HG03457 (cell line): Measurements from ENCODE around the gene ANO8.
"Not testable (repeated sequence)": the region's sequence is repeated elsewhere in the genome, so short reads cannot be mapped to it uniquely, and the experiment has no call there.

Source experiments
- ATAC-seq: cut with Tn5 transposase; IDR thresholded peaks from one replicate; pipeline ENCODE4 v1.9.1; 2021; ENCODE audit warnings: moderate number of reproducible peaks; ENCODE audit not compliant: unreplicated experiment

Gene ANO8

GRCh38 chr19:17311455-17312188 lies 23.0 kb downstream of the ANO8 start:
- ATAC-seq = no peak

- no peak for ATAC-seq
Measured at GRCh38 chr19:17309965-17310461, 24.6 kb downstream of the ANO8 start.

GRCh38 chr19:17309198-17309964 lies 25.3 kb downstream of the ANO8 start, which contains the start of gene DDA1:
DDA1 (plus strand) TSS chr19:17309563; CDS start chr19:17309655, 92 bp downstream.
- ATAC-seq = peak; percentile 27

- no peak for ATAC-seq
Measured at GRCh38 chr19:17307876-17308377, 26.7 kb downstream of the ANO8 start.

GRCh38 chr19:17306285-17306714 lies 28.4 kb downstream of the ANO8 start:
- ATAC-seq = no peak

DNA sequence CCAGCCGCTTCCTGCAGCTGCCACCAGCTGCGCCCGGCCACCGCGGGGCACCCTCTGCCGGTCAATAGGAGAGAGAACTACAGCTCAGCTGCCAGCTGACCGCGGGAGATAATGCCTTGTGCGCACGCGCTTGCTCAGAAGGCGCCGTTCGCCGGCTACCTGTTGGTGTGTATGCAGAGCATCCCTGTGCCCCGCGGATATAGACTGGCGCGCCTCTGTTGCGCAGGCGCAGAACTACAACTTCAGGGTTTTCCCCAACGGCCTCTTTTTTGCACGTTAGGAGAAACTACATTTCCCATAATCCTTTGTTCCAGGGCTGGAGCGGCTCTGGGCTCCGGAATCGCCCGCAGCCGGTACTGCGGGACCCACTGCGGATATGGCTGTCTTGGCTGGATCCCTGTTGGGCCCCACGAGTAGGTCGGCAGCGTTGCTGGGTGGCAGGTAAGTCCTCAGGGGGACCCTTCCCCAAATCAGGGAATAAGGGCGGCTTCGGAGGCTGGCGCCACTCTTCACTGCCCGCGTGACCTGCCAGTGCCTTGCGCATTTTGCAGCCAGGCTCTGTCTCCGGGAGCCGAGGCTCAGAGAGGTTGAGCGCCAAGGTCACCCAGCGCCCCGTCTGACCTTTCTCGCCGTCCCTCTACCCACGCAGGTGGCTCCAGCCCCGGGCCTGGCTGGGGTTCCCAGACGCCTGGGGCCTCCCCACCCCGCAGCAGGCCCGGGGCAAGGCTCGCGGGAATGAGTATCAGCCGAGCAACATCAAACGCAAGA lies 29.0 kb downstream of the ANO8 start, which contains the start of gene MRPL34:
TSS of gene MRPL34 (plus strand) at position 356 of the 768 bp plus-strand sequence. CDS start at position 377, 21 bp downstream.
- ATAC-seq = peak; percentile 51

DNA sequence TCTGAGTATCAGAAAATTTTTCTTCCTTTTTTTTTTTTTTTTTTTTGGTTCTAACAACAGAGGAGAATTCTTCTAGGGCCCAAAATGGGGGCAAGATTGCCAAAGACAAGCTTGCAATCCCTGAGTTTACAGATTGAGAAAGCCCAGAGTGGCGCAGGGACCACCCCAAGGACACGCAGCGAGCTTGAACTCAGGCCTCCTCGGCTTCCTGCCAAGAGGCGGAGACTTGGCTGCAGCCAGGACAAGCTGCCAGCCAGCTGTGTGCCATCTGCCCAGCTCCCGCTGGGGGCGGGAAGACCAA lies 29.5 kb downstream of the ANO8 start:
- no peak for ATAC-seq

DNA sequence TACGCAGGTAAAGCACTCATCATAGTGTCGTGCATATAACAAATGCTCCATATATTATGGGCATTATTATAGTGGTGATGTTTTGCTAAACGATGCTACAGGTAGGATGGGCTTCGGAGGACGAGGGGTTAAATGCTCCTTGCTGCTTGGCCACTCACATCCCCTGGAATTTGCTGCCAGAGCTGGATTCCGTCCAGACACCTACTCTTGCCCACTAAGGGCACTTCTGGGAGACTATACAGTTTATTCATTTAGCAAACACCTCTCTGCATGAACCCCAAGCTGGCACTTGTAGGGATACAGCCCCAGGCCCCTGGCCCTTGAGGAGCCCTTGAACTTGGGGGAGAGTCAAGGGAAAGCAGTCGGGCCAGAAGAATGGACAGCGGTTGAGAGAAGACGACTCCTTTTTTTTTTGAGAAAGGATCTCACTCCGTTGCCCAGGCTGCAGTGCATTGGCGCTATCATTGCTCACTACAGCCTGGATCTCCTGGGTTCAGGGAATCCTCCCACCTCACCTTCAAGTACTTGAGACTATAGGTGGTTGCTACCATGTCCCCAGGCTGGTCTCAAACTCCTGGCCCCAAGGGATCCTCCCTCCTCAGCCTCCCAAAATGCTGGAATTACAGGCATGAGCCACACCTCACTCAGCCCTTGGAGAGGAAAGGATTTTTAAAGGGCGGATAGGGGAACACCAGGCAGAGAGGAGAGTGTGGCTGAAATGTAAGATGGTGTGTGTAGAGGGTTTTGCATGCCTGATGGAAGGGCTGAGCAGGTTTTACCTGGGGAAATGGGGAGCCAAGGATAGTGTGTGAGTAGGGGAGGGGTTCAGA lies 30.1 kb downstream of the ANO8 start:
- ATAC-seq = no peak

GRCh38 chr19:17303940-17304267 lies 30.8 kb downstream of the ANO8 start:
- no peak for ATAC-seq

GRCh38 chr19:17303167-17303939 lies 31.3 kb downstream of the ANO8 start, which contains the start of gene ABHD8:
ABHD8 (minus strand) TSS chr19:17303425; CDS start chr19:17301616, 1,809 bp downstream.
- ATAC-seq = peak; percentile 32

DNA sequence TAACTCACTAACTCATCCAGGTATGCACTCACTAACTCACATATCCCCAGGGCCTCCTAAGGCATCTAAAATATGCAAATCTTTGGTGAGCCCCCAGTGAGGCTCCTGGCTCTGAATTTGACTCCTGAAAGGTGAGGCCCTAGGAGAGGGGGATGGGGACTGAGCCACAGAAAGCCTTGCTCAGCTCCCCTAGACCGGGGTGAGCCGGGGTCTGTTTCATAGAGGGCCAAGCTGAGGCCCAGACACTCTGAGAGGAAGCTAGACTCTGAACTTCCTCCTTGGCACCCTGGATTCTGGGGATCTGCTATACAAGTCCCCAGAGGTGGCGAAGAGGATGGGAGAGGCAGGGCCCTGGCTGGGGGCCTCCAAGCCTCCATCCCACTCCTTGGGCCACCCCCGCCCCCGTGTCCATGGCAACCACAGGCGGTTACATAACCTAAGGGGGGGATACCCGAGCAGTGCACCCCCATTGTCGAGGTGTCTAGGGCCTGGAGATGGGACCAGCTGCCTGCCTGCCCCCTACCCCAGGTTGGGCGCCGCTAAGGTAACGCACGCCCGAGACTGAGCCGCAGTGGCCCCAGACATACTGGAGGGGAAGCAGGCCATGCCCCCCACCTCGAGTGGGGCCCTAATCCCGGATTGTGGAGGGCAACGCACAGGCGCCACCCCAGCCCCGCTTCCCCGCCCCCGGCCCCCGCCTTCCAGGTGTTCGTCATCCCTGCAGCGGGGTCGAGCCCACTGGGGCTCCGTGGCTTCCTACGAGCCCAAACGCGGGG lies 32.1 kb downstream of the ANO8 start:
- no peak for ATAC-seq

- no peak for ATAC-seq
Measured at GRCh38 chr19:17300992-17301619, 33.5 kb downstream of the ANO8 start.

DNA sequence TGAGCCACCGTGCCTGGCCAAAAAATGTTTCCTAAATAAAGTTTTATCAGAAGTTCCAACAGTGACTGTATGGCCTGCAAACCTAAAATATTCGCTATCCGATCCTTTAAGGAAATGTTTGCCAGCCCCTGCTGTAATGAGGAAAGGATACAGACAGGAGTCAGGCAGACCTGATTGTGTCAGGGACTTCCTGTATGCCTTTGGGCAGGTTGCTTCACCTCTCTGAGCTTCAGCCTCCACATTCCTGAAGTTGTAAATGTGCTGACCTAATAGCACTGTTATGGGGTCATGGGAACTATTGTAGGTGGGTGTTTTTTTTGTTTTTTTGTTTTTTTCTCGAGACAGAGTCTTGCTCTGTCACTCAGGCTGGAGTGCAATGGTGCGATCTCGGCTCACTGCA lies 37.7 kb downstream of the ANO8 start:
- ATAC-seq = no peak

DNA sequence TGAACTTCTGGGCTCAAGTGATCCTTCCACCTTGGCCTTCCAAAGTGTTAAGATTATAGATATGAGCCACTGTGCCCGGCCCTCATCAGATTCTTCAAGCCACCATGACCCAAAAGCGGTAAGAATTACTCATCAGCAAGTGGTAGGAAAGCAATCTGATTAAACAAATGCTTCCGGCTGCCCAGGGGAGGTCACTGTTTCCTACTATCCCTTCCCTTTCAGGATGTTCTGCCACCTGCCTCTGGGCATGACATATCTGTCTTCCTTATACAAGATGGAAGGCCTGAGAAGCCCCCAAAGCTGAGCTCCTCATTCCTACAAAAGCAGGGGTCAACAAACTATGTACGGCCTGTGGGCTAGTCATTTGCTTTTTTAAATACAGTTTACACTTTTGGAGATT lies 38.4 kb downstream of the ANO8 start:
- ATAC-seq = no peak

- ATAC-seq = not testable (repeated sequence)
Measured at GRCh38 chr19:17295551-17295950, 39.1 kb downstream of the ANO8 start.

DNA sequence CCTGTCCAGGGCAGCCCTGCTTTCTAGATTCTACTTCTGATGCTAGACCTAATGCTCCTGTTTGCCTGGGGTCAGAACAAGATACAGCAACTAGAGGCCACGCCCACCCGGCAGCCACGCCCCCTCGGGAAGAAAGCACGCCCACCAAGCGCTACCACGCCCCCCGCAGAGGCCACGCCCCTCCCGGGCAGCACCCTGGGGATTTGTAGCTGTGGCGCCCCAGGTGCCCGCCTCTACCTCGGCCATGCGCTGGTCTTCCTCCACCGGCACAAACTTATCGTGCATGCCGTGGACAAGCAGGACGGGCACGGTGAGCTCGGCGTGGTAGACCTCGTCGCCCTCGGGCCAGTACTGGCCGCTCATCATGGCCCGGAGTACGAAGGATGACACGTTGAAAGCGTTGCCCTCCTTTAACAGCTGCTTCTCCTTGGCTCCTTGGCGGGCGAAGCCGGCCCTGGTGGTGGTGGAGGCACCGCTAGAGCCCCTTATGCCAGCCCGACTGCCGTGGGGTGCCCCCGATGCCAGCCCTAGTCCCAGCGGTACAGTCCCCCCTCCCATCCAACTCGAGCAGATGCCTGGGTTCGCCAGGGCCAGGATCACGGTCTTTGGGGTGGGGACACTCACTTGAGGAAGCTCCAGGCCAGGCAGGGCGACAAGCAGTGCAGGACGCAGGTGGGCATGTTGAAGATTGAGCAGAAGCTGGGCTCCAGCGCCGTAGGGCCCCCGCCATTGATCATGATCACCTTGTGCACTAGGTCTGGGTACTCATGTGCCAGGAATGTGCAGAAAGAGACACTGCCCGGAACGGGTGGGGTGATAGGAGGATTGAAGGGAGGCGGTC lies 40.4 kb downstream of the ANO8 start:
- ATAC-seq = no peak

GRCh38 chr19:17293605-17294004 lies 41.0 kb downstream of the ANO8 start:
- ATAC-seq = no peak
